ENCODE data around the gene PPBP. TPM values are rescaled to one million over a fixed set of nuclear protein-coding genes. Genes with fewer than 3 reads are reported as not detected.

The PPBP gene
- total and polyA plus RNA-seq, 4 donors, result 0.67 to 55.0 (median 1.4) TPM

DNA sequence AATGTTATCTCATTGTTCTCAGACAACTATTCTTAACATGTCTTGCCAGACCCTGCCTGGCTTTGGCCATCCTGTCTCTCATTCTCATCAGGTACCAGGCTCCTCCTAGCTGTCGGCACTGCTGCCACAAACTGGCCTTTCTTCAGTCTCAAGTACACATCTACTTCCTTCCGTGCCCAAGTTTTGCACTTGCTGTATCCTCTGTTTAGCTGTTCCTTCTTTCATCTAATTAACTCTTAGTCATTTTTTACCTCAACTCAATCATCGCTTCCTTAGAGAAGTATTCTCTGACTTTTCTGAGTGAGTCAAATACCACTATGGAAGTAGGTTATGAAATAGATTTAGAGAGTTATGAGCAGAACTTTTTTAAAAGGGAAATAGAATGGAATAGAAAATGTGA lies 30.8 kb upstream of the PPBP start:
- Histone ChIP-seq H3K9ac (ENCODE audit: low read depth in 1 of 2, low read length in 2 of 2) (no peak overlapping the region), H3K9me3 (ENCODE audit: control insufficient read depth in 4 of 4, low read length in 3 of 4) (no peaks in the 10 kb centered on the region), H3K27me3 (ENCODE audit: control insufficient read depth in 4 of 4, insufficient read depth in 4 of 4, low read length in 3 of 4) (no peaks in the 10 kb centered on the region), H3K4me1 (ENCODE audit: control insufficient read depth in 4 of 4, insufficient read depth in 4 of 4, low read length in 3 of 4) (no peaks in the 10 kb centered on the region), H3K27ac (ENCODE audit: low read depth in 1 of 2, low read length in 2 of 2) (no peak overlapping the region), H3K36me3 (ENCODE audit: control insufficient read depth in 4 of 4, insufficient read depth in 3 of 4, low read depth in 1 of 4, low read length in 3 of 4) (no peaks in the 10 kb centered on the region), H3K4me3 (ENCODE audit: low read depth in 1 of 3, low read length in 3 of 3) (no peak overlapping the region)
- TF ChIP-seq, protein P1, sequence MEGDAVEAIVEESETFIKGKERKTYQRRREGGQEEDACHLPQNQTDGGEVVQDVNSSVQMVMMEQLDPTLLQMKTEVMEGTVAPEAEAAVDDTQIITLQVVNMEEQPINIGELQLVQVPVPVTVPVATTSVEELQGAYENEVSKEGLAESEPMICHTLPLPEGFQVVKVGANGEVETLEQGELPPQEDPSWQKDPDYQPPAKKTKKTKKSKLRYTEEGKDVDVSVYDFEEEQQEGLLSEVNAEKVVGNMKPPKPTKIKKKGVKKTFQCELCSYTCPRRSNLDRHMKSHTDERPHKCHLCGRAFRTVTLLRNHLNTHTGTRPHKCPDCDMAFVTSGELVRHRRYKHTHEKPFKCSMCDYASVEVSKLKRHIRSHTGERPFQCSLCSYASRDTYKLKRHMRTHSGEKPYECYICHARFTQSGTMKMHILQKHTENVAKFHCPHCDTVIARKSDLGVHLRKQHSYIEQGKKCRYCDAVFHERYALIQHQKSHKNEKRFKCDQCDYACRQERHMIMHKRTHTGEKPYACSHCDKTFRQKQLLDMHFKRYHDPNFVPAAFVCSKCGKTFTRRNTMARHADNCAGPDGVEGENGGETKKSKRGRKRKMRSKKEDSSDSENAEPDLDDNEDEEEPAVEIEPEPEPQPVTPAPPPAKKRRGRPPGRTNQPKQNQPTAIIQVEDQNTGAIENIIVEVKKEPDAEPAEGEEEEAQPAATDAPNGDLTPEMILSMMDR (IDR thresholded peaks at IDR 0.05; ENCODE audit: low read depth, low read length, missing input control), result no peak
- TF ChIP-seq RAD21 (IDR thresholded peaks at IDR 0.05) (no peak), YY1 (IDR thresholded peaks at IDR 0.05) (no peak), ATF3 (IDR thresholded peaks at IDR 0.05) (no peak), MAX (IDR thresholded peaks at IDR 0.05) (no peak)
- TF ChIP-seq, protein P2, sequence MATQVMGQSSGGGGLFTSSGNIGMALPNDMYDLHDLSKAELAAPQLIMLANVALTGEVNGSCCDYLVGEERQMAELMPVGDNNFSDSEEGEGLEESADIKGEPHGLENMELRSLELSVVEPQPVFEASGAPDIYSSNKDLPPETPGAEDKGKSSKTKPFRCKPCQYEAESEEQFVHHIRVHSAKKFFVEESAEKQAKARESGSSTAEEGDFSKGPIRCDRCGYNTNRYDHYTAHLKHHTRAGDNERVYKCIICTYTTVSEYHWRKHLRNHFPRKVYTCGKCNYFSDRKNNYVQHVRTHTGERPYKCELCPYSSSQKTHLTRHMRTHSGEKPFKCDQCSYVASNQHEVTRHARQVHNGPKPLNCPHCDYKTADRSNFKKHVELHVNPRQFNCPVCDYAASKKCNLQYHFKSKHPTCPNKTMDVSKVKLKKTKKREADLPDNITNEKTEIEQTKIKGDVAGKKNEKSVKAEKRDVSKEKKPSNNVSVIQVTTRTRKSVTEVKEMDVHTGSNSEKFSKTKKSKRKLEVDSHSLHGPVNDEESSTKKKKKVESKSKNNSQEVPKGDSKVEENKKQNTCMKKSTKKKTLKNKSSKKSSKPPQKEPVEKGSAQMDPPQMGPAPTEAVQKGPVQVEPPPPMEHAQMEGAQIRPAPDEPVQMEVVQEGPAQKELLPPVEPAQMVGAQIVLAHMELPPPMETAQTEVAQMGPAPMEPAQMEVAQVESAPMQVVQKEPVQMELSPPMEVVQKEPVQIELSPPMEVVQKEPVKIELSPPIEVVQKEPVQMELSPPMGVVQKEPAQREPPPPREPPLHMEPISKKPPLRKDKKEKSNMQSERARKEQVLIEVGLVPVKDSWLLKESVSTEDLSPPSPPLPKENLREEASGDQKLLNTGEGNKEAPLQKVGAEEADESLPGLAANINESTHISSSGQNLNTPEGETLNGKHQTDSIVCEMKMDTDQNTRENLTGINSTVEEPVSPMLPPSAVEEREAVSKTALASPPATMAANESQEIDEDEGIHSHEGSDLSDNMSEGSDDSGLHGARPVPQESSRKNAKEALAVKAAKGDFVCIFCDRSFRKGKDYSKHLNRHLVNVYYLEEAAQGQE (IDR thresholded peaks at IDR 0.05), result no peak
- WGBS, result 75% methylated on average over 3 of the region's 3 CpGs
- DNase-seq (ENCODE audit: low spot score), result no peak

DNA sequence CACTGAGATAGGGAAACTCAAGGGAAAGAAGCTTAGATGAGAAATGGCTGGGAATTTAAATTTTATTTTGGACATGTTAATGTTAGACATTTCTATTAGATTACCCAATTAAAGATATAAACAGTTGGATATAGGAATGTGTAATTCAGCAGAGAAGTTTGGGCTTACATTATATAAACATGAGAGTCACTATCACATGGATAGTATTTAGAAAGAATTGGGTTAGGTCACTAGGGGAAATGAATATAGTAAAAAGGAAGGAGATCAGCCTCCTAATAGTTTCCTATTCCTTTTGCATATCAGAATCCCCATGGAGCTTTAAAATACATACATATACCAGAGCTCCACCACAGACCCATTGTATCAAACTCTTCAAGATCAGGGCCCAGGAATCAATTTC lies 30.1 kb upstream of the PPBP start:
- Histone ChIP-seq H3K27ac (ENCODE audit: low read depth in 1 of 2, low read length in 2 of 2) (no peak overlapping the region), H3K9ac (ENCODE audit: low read depth in 1 of 2, low read length in 2 of 2) (no peak overlapping the region), H3K4me1 (ENCODE audit: control insufficient read depth in 4 of 4, insufficient read depth in 4 of 4, low read length in 3 of 4) (no peaks in the 10 kb centered on the region), H3K4me3 (ENCODE audit: low read depth in 1 of 3, low read length in 3 of 3) (no peak overlapping the region), H3K9me3 (ENCODE audit: control insufficient read depth in 4 of 4, low read length in 3 of 4) (no peaks in the 10 kb centered on the region), H3K27me3 (ENCODE audit: control insufficient read depth in 4 of 4, insufficient read depth in 4 of 4, low read length in 3 of 4) (no peaks in the 10 kb centered on the region), H3K36me3 (ENCODE audit: control insufficient read depth in 4 of 4, insufficient read depth in 3 of 4, low read depth in 1 of 4, low read length in 3 of 4) (no peaks in the 10 kb centered on the region)
- DNase-seq (ENCODE audit: low spot score), result no peak
- TF ChIP-seq JUND (IDR thresholded peaks at IDR 0.05) (no peak), TAF1 (conservative IDR thresholded peaks at IDR 0.05) (no peak), HNF4G (IDR thresholded peaks at IDR 0.05) (no peak), RXRA (IDR thresholded peaks at IDR 0.05) (no peak)

DNA sequence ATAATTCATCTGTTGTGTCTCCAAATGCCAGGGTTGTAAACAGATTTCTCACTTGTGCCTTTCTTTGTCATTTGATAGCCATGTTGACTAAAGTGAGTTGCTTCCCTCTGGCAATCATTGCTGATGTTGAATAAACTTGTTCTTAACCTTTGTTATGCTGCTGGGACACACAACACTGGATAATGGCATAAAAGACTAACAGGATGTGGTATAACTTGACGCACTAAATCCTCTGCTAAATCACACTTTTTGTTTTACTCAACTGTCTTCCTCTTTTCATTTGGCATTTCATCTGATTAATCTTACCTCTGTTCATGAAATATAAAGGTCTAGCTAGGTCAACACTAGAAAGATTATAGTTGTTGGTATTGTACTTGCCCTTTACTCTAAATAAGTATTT lies 28.1 kb upstream of the PPBP start:
- H3K36me3 ChIP-seq (ENCODE audit: control insufficient read depth in 4 of 4, insufficient read depth in 3 of 4, low read depth in 1 of 4, low read length in 3 of 4), result no peaks in the 10 kb centered on the region
- TF ChIP-seq NR2F2 (IDR thresholded peaks at IDR 0.05), result no peak
- TF ChIP-seq ATF3 (IDR thresholded peaks at IDR 0.05), result no peak
- TF ChIP-seq, protein P2 (IDR thresholded peaks at IDR 0.05), result no peak
- no peak for TF ChIP-seq SP1 (IDR thresholded peaks at IDR 0.05)
- no peak overlapping the region for H3K4me3 ChIP-seq (ENCODE audit: low read depth in 1 of 3, low read length in 3 of 3)
- no peak overlapping the region for H3K9ac ChIP-seq (ENCODE audit: low read depth in 1 of 2, low read length in 2 of 2)
- H3K27me3 ChIP-seq (ENCODE audit: control insufficient read depth in 4 of 4, insufficient read depth in 4 of 4, low read length in 3 of 4), result no peaks in the 10 kb centered on the region
- no peak for DNase-seq (ENCODE audit: low spot score)
- 58% methylated on average over 1 of the region's 1 CpG for WGBS
- H3K4me1 ChIP-seq (ENCODE audit: control insufficient read depth in 4 of 4, insufficient read depth in 4 of 4, low read length in 3 of 4), result no peaks in the 10 kb centered on the region
- H3K27ac ChIP-seq (ENCODE audit: low read depth in 1 of 2, low read length in 2 of 2), result no peak overlapping the region
- H3K9me3 ChIP-seq (ENCODE audit: control insufficient read depth in 4 of 4, low read length in 3 of 4), result no peaks in the 10 kb centered on the region
